Skin epidermis (tissue), 12 donors: ENCODE data around the gene TBCD.

ENCODE experiments used
- H3K27ac ChIP-seq, 21 experiments: fragments of 200-600 bp; sonication (generic) in 11 of 21; one replicate each; pipeline ENCODE4 v1.5.0; 2020; ENCODE audit warnings: mild to moderate bottlenecking in 3 of 21, inconsistent platforms in 2 of 21, moderate library complexity in 2 of 21
- H3K4me3 ChIP-seq, 7 experiments: fragments of 200-600 bp; sonication (generic) in 2 of 7; one replicate each; pipeline ENCODE4 v1.5.0; 2020; ENCODE audit warnings: inconsistent platforms in 2 of 7, mild to moderate bottlenecking in 2 of 7, moderate library complexity in 1 of 7

TBCD gene

DNA sequence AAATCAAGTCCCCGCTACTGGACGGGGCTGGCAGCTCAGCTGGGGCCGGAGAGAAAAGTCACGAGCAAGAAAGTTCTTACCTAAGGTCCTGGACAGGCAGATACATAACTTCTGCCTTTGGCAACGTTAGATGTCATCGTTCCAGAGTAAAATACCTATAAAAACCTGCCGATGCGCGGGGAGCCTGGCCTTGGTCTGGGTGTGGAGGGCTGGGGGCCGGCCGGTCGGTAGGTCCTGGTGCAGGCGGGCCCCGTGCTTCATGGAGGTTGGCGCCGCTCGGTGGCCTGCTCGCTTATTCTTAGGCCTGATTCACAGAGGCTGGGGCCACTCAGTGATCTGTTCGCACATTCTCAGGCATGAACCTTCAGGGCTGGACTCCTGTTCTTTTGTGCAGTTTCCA, 121.7 kb downstream of the TBCD start:
- Histone ChIP-seq H3K27ac (peak overlapping the region in 8 of 21 experiments; percentile 47 to 90 (median 73)), H3K4me3 (no peak overlapping the region)

GRCh38 chr17:82874011-82874835, 122.4 kb downstream of the TBCD start:
- H3K27ac ChIP-seq: peak overlapping the region in 19 of 21 experiments; percentile 14 to 91 (median 83)

DNA sequence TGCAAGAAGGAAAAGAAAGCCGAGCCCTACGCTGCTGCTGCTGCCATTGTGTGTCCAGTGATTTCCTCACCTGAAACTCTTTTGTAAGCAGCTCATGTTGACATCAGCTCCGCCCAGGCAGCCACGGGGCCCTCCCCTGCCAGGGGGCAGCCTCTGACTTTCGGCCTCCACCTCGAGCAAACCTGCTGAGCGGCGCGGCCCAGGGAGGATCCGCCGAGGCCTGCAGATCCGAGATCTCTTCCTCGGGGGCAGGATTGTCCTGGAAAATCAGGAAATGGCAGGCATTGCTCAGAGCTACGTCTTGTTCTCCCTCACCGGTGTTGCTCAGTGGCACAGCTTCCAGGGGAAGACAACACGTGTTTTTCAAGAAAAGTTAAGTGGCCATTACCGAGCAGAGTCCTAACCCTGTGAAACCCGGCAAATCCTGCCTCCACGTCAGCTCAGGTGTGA, 123.6 kb downstream of the TBCD start:
- no peak overlapping the region for H3K4me3 ChIP-seq
- H3K27ac ChIP-seq: peak overlapping the region in 20 of 21 experiments; percentile 63 to 91 (median 82)

More at GRCh38 chr17:82874011-82874835, 122.4 kb downstream of the TBCD start:
- no peak overlapping the region for H3K4me3 ChIP-seq

DNA sequence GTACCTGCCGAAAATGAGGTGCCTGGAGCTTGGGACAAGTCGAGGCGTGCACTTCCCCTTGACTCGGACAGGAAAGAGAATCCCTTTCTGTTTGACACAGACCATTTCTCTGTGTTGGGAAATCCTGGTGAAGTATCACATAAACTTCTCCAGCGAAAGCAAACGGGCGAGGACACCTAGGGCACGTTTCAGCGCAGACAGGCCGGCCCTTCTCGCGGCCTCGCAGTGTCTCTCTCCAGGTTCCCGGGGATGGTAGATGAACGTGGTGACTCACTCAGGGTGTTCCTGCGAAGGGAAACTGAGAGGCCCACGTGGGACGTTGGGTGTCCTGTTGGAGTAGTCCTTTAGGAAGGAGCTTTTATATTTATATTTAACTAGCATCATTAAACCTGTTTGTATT, 124.3 kb downstream of the TBCD start:
- Histone ChIP-seq H3K27ac (peak overlapping the region in 20 of 21 experiments; percentile 45 to 91 (median 81)), H3K4me3 (no peak overlapping the region)

DNA sequence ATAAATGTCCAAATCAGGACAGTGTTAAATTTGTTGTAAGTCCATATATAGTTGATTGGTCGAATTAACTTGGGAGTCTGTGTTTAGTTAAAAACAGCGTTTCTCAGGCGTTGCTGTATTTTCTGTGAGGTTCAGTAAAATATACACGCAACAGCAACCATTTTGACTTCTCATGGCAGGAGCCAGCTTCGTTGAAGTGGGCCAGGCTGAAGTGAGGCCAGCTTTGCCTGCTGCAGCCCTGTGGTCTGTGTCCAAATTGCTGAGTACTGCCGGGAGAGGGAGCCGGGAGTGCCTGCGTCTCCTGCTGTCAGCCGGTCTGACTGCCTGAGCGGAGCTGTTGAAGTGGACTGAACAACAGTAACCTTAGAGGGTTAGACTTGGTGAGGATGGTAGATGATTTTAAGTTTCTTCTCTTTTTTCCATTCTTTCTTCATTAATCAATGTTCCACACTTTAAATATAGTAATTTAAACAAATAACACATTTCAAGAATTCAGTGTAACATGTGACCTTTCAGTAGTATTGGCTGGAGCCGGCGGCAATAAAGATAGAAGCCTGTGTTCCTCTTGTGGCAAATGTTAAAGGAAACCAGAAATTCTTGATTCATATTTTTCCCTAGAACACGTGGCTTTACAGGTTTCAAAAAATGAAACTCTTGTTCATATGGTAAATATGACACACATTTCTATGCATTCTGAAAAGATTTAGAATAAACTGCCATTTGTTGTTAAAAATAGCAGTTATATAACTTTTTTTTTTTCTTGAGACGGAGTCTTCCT, 124.9 kb downstream of the TBCD start:
- H3K4me3 ChIP-seq: no peak overlapping the region
- H3K27ac ChIP-seq: peak overlapping the region; percentile 14 to 91 (median 79)

DNA sequence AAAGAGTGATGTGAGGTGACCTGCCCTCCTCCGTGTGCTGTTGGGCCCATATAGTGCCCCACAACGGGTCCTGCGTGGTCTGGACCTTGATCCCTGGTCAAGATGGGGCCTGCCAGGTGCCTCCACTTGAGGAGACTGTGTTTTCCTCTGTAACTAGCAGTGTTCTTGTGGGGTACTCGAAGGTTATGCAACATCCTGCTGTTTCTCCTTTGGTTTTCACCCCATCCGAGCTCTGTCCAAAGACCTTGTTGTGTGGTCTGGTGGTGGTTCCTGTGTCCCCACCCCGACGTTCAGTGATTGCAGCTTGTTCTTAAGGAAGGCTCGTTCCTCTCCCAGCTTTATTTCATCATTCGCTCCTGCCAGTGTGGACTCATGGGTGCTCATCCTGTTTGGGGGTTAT, 126.7 kb downstream of the TBCD start:
- Histone ChIP-seq H3K4me3 (no peak overlapping the region), H3K27ac (peak overlapping the region in 1 of 21 experiments; percentile 29)

GRCh38 chr17:82879241-82879640, 127.4 kb downstream of the TBCD start:
- peak overlapping the region in 1 of 21 experiments; percentile 1 for H3K27ac ChIP-seq
- H3K4me3 ChIP-seq: no peak overlapping the region

GRCh38 chr17:82880620-82881323, 128.9 kb downstream of the TBCD start:
- Histone ChIP-seq H3K4me3 (no peak overlapping the region), H3K27ac (peak overlapping the region in 7 of 21 experiments; percentile 6 to 87 (median 80))

- Histone ChIP-seq H3K27ac (peak overlapping the region in 14 of 21 experiments; percentile 7 to 87 (median 69)), H3K4me3 (no peak overlapping the region)
Measured at GRCh38 chr17:82881324-82881823, 129.5 kb downstream of the TBCD start.

DNA sequence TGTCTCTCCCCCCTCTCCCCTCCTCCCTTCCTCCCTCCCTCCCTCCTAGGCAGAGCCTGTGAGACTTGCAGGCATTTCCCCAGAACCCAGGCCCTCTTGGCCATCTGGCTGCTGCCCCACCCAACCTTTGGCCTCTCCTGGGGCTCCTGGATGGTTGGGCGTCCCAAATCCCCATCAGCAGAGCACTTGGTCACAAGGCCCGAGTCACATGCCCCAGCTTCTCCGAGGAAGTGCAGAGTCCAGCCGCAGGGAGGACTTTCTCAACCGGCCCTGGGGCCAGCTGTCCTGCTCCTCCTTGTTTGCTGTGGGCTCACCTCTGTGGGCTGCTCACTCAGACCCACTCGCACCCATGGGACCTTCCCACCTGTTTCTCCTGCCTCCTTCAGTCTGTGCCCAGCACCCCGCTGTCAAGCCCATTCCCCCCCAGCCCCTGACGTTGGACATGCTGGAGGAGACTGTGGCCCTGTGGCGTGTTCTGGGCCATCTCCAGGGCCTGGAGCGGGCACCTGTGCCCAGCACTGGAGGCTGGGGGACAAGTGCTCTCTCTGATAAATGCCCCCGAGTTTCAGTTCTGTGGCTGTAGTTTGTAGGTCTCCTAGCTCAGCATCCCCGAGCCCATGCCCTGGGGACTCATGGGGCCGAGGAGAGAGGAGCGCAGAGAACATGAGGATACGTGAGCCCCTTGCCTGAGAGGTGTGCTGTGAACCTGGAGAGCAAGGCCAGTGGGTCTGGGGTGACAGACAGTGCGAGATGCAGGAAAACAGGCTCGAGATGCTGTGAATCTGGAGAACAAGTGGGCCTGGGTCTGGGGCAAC, 130.2 kb downstream of the TBCD start:
- Histone ChIP-seq H3K27ac (peak overlapping the region in 20 of 21 experiments; percentile 35 to 87 (median 66)), H3K4me3 (no peak overlapping the region)

GRCh38 chr17:82882715-82883418, 131.0 kb downstream of the TBCD start:
- H3K4me3 ChIP-seq: no peak overlapping the region

GRCh38 chr17:82883419-82884031, 131.7 kb downstream of the TBCD start:
- Histone ChIP-seq H3K4me3 (no peak overlapping the region), H3K27ac (peak overlapping the region in 10 of 21 experiments; percentile 22 to 87 (median 64))

More at GRCh38 chr17:82882715-82883418, 131.0 kb downstream of the TBCD start:
- peak overlapping the region in 17 of 21 experiments; percentile 48 to 87 (median 67) for H3K27ac ChIP-seq

DNA sequence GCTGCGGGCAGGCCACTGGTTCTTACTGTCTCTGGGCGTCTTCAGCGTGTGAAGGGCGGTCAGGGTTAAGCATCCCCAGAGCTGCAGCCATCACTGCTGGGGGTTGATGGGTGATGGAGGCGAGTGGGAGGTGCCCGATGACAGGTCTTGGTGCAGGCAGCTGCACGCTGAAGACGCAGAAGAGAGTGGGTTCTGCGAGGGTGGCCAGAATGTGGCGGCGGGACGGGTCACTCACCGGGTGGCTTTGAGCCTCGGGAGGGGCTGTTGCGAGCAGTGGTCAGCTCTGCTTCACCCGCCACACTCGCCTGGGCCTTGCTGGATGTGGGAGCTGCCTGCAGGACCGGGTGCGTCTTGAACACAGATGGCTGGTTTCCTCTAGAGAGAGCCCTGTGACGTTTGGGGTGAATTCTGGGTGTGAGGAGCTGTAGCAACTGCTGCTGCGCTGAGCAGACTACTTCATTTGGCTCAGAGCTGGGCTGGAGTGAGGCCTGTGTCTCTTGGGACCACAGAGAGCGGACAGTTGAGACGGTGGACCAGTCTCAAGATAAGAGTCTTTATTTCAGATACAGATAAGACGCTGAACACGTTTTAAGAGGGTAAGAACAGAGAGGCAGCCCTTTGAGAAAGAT, 132.6 kb downstream of the TBCD start:
- H3K27ac ChIP-seq: peak overlapping the region in 16 of 21 experiments; percentile 4 to 87 (median 32)
- no peak overlapping the region for H3K4me3 ChIP-seq

GRCh38 chr17:82884970-82885353, 133.1 kb downstream of the TBCD start:
- no peak overlapping the region for H3K4me3 ChIP-seq
- peak overlapping the region in 18 of 21 experiments; percentile 1 to 87 (median 32) for H3K27ac ChIP-seq

DNA sequence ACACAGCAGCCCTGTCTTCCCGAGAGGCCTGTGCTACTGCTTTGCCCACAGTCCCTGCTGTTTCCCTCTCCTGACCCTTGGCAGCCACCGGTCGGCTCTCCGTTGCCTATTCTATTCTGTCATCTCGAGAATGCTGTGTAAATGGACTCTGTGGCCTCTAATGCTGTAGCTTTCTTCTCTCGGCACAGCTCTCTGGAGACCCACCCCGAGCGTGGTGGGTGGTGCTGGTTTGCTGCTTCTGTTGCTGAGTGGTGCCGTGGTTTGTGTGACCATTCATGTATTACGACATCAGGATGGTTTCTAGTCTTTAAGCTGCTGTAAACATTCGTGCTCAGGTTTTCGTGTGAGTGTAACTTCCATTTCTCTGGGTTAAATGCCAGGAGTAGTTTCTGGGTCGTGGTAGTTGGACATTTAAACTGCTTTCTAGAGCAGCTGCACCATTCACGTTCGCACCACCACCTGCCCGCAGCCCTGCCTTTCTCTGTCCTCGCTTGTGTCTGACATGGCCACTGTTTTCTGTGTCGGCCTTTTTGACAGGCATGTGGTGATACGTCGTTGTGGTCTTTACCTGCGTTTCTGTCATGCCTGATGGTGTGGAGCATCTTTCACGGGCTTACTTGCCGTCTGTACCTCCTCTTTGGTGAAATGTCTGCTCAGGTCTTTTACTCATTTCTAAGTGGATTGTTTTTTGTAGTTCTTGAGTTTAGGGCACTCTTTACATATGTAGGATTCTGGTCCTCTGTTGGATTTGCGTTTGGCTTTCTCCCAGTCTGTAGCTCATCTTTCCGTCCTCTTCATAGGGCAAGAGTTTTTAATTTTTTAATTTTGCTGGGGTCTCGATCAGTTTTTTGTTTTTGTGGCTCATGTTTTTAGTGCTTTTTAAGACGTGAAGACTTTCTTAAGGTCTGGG, 135.6 kb downstream of the TBCD start:
- no peak overlapping the region for H3K27ac ChIP-seq
- no peak overlapping the region for H3K4me3 ChIP-seq
